HG02610 (cell line): ENCODE results near the gene TRIM29.

ENCODE experiments used
- ATAC-seq: cut with Tn5 transposase; IDR thresholded peaks from one replicate; pipeline ENCODE4 v1.9.1; 2021; ENCODE audit warnings: mild to moderate bottlenecking, moderate library complexity; ENCODE audit not compliant: unreplicated experiment

Gene TRIM29

DNA sequence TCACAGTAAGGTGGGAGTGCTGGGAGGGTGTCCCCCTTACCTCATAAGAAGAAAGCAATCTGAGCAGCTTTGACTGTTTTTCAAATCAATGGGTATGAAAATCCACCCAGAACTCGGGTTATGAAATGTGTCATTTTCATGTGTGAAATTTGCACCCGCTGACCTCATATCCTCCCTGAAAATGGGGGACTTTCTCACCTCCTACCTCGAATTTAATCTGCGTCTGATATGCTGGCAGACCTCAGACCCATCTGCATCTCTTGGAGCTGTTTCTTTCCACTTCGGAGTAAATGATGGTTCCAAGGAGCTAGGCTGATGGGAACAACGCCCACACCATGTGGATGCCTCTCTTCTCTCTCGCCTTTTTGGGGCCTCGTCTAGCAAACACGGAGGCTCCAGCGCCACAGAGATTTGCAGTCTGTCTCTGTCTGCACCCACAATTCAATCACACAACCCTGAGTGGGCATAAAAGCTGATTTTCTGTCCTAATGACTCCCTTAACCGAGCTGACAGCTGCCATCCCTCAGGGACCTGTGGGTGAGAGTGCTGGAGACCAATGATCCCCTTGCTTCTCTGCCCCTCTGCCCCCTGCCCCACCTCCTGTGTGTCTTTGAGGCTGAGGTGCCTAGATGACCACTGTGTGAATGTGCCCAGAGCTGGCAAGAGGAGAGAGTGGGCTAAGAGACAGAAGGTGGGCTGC lies 71.0 kb downstream of the TRIM29 start:
- no peak for ATAC-seq

- ATAC-seq = no peak
Measured at GRCh38 chr11:120065876-120066275, 72.0 kb downstream of the TRIM29 start.

GRCh38 chr11:120065176-120065575 lies 72.7 kb downstream of the TRIM29 start:
- ATAC-seq = no peak

DNA sequence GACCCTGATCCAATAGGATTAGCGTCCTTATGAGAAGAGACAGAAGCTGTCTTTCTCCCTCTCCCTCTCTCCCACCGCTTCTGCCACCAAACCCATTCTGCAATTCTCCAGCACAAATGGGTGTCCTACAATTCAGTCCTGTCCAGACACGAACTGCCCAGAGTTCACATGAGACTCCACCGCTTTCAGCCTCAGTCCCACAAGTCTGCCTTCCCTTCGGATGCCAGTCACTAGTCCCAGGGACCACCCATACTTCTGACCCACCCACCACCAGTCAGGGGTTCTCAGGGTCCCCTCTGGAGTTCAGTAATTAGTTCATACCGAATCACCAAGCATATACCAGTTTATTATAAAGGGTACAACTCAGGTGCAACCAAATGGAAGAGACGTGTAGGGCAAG lies 73.6 kb downstream of the TRIM29 start:
- no peak for ATAC-seq

GRCh38 chr11:120063686-120064340 lies 74.1 kb downstream of the TRIM29 start:
- ATAC-seq = no peak

DNA sequence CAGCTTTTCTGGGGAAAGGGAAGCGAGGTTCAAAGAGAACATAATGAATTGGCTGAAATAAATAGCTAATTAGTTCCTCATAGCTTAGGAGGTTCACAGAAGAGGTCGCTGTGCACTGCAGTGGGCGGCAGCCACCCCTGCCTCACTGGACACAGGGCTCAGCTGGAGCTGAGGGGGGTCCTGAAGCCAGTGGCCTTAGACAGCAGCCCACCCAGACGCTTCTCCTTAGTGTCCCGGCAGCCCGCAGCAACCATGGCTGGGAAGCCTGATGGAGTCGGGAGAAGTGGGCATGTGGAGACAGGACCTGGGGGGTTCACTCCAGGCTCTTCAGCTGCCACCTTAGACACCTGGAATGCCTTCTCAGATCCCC lies 75.4 kb downstream of the TRIM29 start:
- no peak for ATAC-seq

GRCh38 chr11:120061761-120062560 lies 76.0 kb downstream of the TRIM29 start:
- no peak for ATAC-seq
